H1 (cell line): Measurements from ENCODE around the gene MEGF11. TPM values are rescaled to one million over a fixed set of nuclear protein-coding genes. Genes with fewer than 3 reads are reported as not detected.
A peak's percentile ranks its signal among the peaks of the same experiment; 100 is the strongest.

ENCODE experiments used
- CTCF ChIA-PET: fragments of 300-600 bp; sonication (Branson Sonifier 250); formaldehyde crosslinking; loops from one replicate; lab custom pipeline; 2021; ENCODE audit not compliant: partially characterized antibody; lab: Charles Lee
- POLR2A ChIA-PET: fragments of 300-600 bp; sonication (Branson Sonifier 250); formaldehyde crosslinking; loops from one replicate; lab custom pipeline; 2021; ENCODE audit warnings: inconsistent platforms; ENCODE audit not compliant: partially characterized antibody; lab: Charles Lee
- DNase-seq, 2 experiments: peaks; one replicate each; pipeline versions ENCODE4 v3.0.0 to v3.0.0-alpha.2; 2010 to 2022; ENCODE audit warnings: low spot score in 2 of 2, low read depth in 1 of 2, mixed read lengths in 1 of 2
- FAIRE-seq: peaks from 2 replicates; lab custom pipeline; 2011; peaks lifted over from hg19 to GRCh38; lab: Jason Lieb, UNC
- H2AFZ ChIP-seq: 2 replicates; pipeline ENCODE4 v1.8.1; 2012; ENCODE audit warnings: low read length, inconsistent platforms
- H2AK5ac ChIP-seq: 2 replicates; pipeline ENCODE4 v1.6.1; 2013; ENCODE audit warnings: low read depth, low read length
- H2BK120ac ChIP-seq: replicated peaks from 2 replicates; pipeline ENCODE3; 2013; ENCODE audit warnings: low read depth, low read length, inconsistent platforms
- H2BK12ac ChIP-seq: 2 replicates; pipeline ENCODE4 v1.6.1; 2013; ENCODE audit warnings: low read depth, low read length
- H2BK15ac ChIP-seq: 2 replicates; pipeline ENCODE4 v1.6.1; 2013; ENCODE audit warnings: low read length
- H2BK20ac ChIP-seq: 2 replicates; pipeline ENCODE4 v1.6.1; 2013; ENCODE audit warnings: low read length
- H2BK5ac ChIP-seq: 2 replicates; pipeline ENCODE4 v1.6.1; 2013; ENCODE audit warnings: low read depth, low read length
- H3K14ac ChIP-seq: 2 replicates; pipeline ENCODE4 v1.6.1; 2013; ENCODE audit warnings: inconsistent platforms; ENCODE audit not compliant: insufficient read length
- H3K18ac ChIP-seq: 2 replicates; pipeline ENCODE4 v1.6.1; 2013; ENCODE audit warnings: low read length; ENCODE audit errors: extremely low read depth
- H3K23ac ChIP-seq: 2 replicates; pipeline ENCODE4 v1.6.1; 2013; ENCODE audit warnings: inconsistent platforms; ENCODE audit not compliant: insufficient read length
- H3K23me2 ChIP-seq: 2 replicates; pipeline ENCODE4 v1.6.1; 2013; ENCODE audit warnings: low read depth, low read length
- H3K27ac ChIP-seq: 2 replicates; pipeline ENCODE4 v1.6.1; 2011; ENCODE audit warnings: low read depth, low read length, inconsistent platforms
- H3K27me3 ChIP-seq, 4 experiments: replicated peaks in 1 of 4; 1 replicate in 1 of 4; 2 replicates in 3 of 4; pipeline versions ENCODE4 v1.6.1 to v1.8.1; 2011 to 2013; ENCODE audit warnings: low read length in 3 of 4, mild to moderate bottlenecking in 3 of 4, inconsistent platforms in 2 of 4, mixed read lengths in 2 of 4, moderate library complexity in 1 of 4; ENCODE audit not compliant: control insufficient read depth in 3 of 4, insufficient read depth in 3 of 4; ENCODE audit errors: extremely low read depth in 1 of 4
- H3K36me3 ChIP-seq, 4 experiments: 2 replicates each; pipeline versions ENCODE4 v1.6.1 to v1.8.1; 2011 to 2013; ENCODE audit warnings: mild to moderate bottlenecking in 4 of 4, low read length in 3 of 4, moderate library complexity in 2 of 4, control low read depth in 1 of 4, inconsistent platforms in 1 of 4; ENCODE audit not compliant: insufficient read depth in 4 of 4, control insufficient read depth in 2 of 4
- H3K4ac ChIP-seq: replicated peaks from 2 replicates; pipeline ENCODE3; 2013; ENCODE audit warnings: low read length, low read depth, mixed read lengths, inconsistent platforms; ENCODE audit not compliant: insufficient read length
- H3K4me1 ChIP-seq, 4 experiments: replicated peaks in 1 of 4; 1 replicate in 1 of 4; 2 replicates in 3 of 4; pipeline versions ENCODE4 v1.6.1 to v1.8.1; 2011 to 2013; ENCODE audit warnings: low read length in 3 of 4, inconsistent platforms in 2 of 4, mixed read lengths in 1 of 4; ENCODE audit not compliant: insufficient read depth in 4 of 4, control insufficient read depth in 3 of 4
- H3K4me2 ChIP-seq, 2 experiments: 2 replicates each; pipeline versions ENCODE4 v1.6.1 to v1.8.1; 2011 to 2013; ENCODE audit warnings: low read depth in 2 of 2, low read length in 2 of 2, control low read depth in 1 of 2, inconsistent platforms in 1 of 2, mild to moderate bottlenecking in 1 of 2; ENCODE audit not compliant: insufficient read depth in 1 of 2
- H3K4me3 ChIP-seq, 4 experiments: fragments of 200-600, 300-600 bp in 1 of 4; sonication (generic), shearing (Covaris generic), sonication (Bioruptor Twin) in 1 of 4; 2 replicates each; pipeline versions ENCODE4 v1.5.1 to v1.8.1; 2011 to 2016; ENCODE audit warnings: low read length in 4 of 4, low read depth in 3 of 4, control low read depth in 2 of 4, inconsistent platforms in 2 of 4, mild to moderate bottlenecking in 2 of 4, mixed read lengths in 1 of 4, moderate library complexity in 1 of 4; ENCODE audit not compliant: insufficient read depth in 2 of 4; ENCODE audit errors: extremely low read depth in 1 of 4
- H3K56ac ChIP-seq: replicated peaks from 2 replicates; pipeline ENCODE3; 2013; ENCODE audit warnings: low read depth, mild to moderate bottlenecking, mixed read lengths, low read length, inconsistent platforms; ENCODE audit not compliant: insufficient read length
- H3K79me1 ChIP-seq: 2 replicates; pipeline ENCODE4 v1.6.1; 2013; ENCODE audit warnings: low read depth, low read length, control low read depth
- H3K79me2 ChIP-seq, 2 experiments: 2 replicates each; pipeline versions ENCODE4 v1.6.1 to v1.8.1; 2012 to 2013; ENCODE audit warnings: low read length in 2 of 2, mild to moderate bottlenecking in 2 of 2, inconsistent platforms in 1 of 2; ENCODE audit not compliant: insufficient read depth in 2 of 2, control insufficient read depth in 1 of 2
- H3K9ac ChIP-seq, 4 experiments: replicated peaks in 1 of 4; 1 replicate in 1 of 4; 2 replicates in 3 of 4; pipeline versions ENCODE4 v1.6.1 to v1.8.1; 2011 to 2013; ENCODE audit warnings: low read depth in 3 of 4, low read length in 3 of 4, control low read depth in 2 of 4, mild to moderate bottlenecking in 2 of 4, moderate library complexity in 2 of 4, inconsistent platforms in 1 of 4; ENCODE audit errors: extremely low read depth in 1 of 4
- H3K9me3 ChIP-seq, 2 experiments: 2 replicates each; pipeline versions ENCODE4 v1.6.1 to v1.8.1; 2012 to 2013; ENCODE audit warnings: mild to moderate bottlenecking in 2 of 2, moderate library complexity in 2 of 2, control low read depth in 1 of 2, inconsistent platforms in 1 of 2, low read depth in 1 of 2, low read length in 1 of 2, mixed read lengths in 1 of 2; ENCODE audit not compliant: insufficient read depth in 2 of 2
- H4K20me1 ChIP-seq, 2 experiments: replicated peaks in 1 of 2; 2 replicates each; pipeline versions ENCODE3 to v1.8.1; 2011 to 2013; ENCODE audit warnings: inconsistent platforms in 2 of 2, low read length in 2 of 2, mild to moderate bottlenecking in 1 of 2; ENCODE audit not compliant: insufficient read depth in 2 of 2, control insufficient read depth in 1 of 2
- H4K5ac ChIP-seq: 2 replicates; pipeline ENCODE4 v1.6.1; 2013; ENCODE audit warnings: low read length, low read depth, mixed read lengths, inconsistent platforms; ENCODE audit not compliant: insufficient read length
- H4K8ac ChIP-seq: 2 replicates; pipeline ENCODE4 v1.8.0; 2013; ENCODE audit warnings: mild to moderate bottlenecking, moderate library complexity, low read length, inconsistent platforms; ENCODE audit not compliant: insufficient read depth; ENCODE audit errors: extremely low read depth
- H4K91ac ChIP-seq: replicated peaks from 2 replicates; pipeline ENCODE3; 2013; ENCODE audit warnings: low read length, mixed read lengths, inconsistent platforms; ENCODE audit not compliant: insufficient read length
- BACH1 ChIP-seq: IDR thresholded peaks from 2 replicates; pipeline ENCODE4 v1.6.1; 2012; ENCODE audit warnings: low read length, improper control_type of control experiment
- BRCA1 ChIP-seq: IDR thresholded peaks from 2 replicates; pipeline ENCODE4 v1.6.1; 2012; ENCODE audit warnings: low read depth, low read length, improper control_type of control experiment
- KDM1A ChIP-seq: fragments of 200-600, 300-600 bp; sonication (generic); IDR thresholded peaks from 2 replicates; pipeline ENCODE4 v1.7.1; 2016; ENCODE audit warnings: mild to moderate bottlenecking, low read length, borderline replicate concordance
- KDM4A ChIP-seq: IDR thresholded peaks from one replicate; pipeline ENCODE4 v1.7.1; 2012; ENCODE audit warnings: low read depth, mild to moderate bottlenecking, moderate library complexity, low read length, inconsistent platforms; ENCODE audit not compliant: severe bottlenecking
- TAF1 ChIP-seq: IDR thresholded peaks from 2 replicates; pipeline ENCODE4 v1.6.1; 2011; ENCODE audit warnings: mild to moderate bottlenecking, low read depth, low read length
- YY1 ChIP-seq: IDR thresholded peaks from 2 replicates; pipeline ENCODE4 v1.6.1; 2011; ENCODE audit warnings: low read depth, mild to moderate bottlenecking, low read length
- WGBS, 2 experiments: shearing (Covaris generic) in 1 of 2; methylation state at CpG; one replicate each; pipeline versions ENCODE4 v1.1.6 to v1.1.7; 2013 to 2015; ENCODE audit warnings: low lambda C conversion rate in 2 of 2, mixed read lengths in 2 of 2, inconsistent platforms in 1 of 2, low coverage in 1 of 2, missing lambda C conversion rate in 1 of 2; ENCODE audit not compliant: insufficient replicate concordance in 2 of 2, insufficient coverage in 1 of 2, insufficient read length in 1 of 2; ENCODE audit errors: extremely low coverage in 1 of 2, missing lambda C conversion rate in 1 of 2; 5-methylcytosine and 5-hydroxymethylcytosine counted together
- polyA plus RNA-seq, 7 experiments: library from polyadenylated mRNA; depleted of rRNA in 3 of 7; stranded (reverse) in 5 of 7; unstranded in 2 of 7; fragments of >200 nt in 5 of 7; fragments of 200-250 nt in 2 of 7; gene quantifications; 1 replicate in 5 of 7; 2 replicates in 1 of 7; 4 replicates in 1 of 7; pipeline versions ENCODE4 v1.2.1 to v1.2.3, GENCODE V29; 2011 to 2013; ENCODE audit warnings: missing spikeins in 2 of 7, mixed read lengths in 2 of 7
- total RNA-seq: library from RNA; stranded (reverse); fragmentation: NEBNext Ultra II Directional; extraction: Animal tissue kit (Norgen Biotek cat#: 25700); gene quantifications from 2 replicates; pipeline ENCODE4 v1.2.1, GENCODE V29; 2021

The MEGF11 gene
- total and polyA plus RNA-seq, 2 of the 8 experiments (the other 6 are each of a cell fraction or from before 2014, with no cell fraction given): 4.4 to 4.8 TPM

GRCh38 chr15:66291816-66292570, 38.4 kb upstream of the MEGF11 start:
- H4K20me1 ChIP-seq: no peaks in the 10 kb centered on the region
- H3K36me3 ChIP-seq: no peaks in the 10 kb centered on the region
- H2AK5ac ChIP-seq: peak overlapping the region; percentile 24; the same call in 1 of the 2 replicates
- peaks cover 2% of the 10 kb centered on the region; the same call in 1 of the 2 replicates for H3K23me2 ChIP-seq
- no peak overlapping the region; a peak in 1 of 4 replicates for H3K4me2 ChIP-seq
- H3K4me3 ChIP-seq: no peak overlapping the region
- no peak overlapping the region for H3K56ac ChIP-seq
- H2AFZ ChIP-seq: no peak overlapping the region
- H3K27ac ChIP-seq: no peak overlapping the region
- peaks cover 6 to 12% (median 7%) of the 10 kb centered on the region in 4 experiments; a peak in 6 of 7 replicates for H3K4me1 ChIP-seq
- no peak for DNase-seq
- H3K14ac ChIP-seq: no peak overlapping the region
- no peak overlapping the region; the same call in 1 of the 2 replicates for H2BK12ac ChIP-seq
- 85% methylated on average over 6 of the region's 6 CpGs; no CpG with 5 or more reads in 1 of the 2 experiments for WGBS, 2 experiments
- H4K91ac ChIP-seq: no peak overlapping the region
- no peak overlapping the region for H3K9ac ChIP-seq
- no peak overlapping the region for H2BK15ac ChIP-seq
- H4K5ac ChIP-seq: no peak overlapping the region
- no peaks in the 10 kb centered on the region for H3K9me3 ChIP-seq
- FAIRE-seq: no peak
- H4K8ac ChIP-seq: no peak overlapping the region
- peaks cover 0 to 4% of the 10 kb centered on the region in 2 experiments; a peak in 1 of 4 replicates for H3K79me2 ChIP-seq
- ChIA-PET POLR2A (interaction anchor here (0.7 to 3.4 kb wide), 6 partner anchors 11 to 213 kb away, joined by 3 to 20 read pairs (median 3); partner anchors contain the start of genes MEGF11, RPL4, SNAPC5 and ZWILCH), CTCF (interaction anchor here (0.5 to 2.0 kb wide), 8 partner anchors 8 to 444 kb away, joined by 3 to 6 read pairs (median 4); partner anchors contain the start of gene MAP2K1)
- H3K27me3 ChIP-seq: no peaks in the 10 kb centered on the region
- no peaks in the 10 kb centered on the region for H3K79me1 ChIP-seq
- no peak for TF ChIP-seq TAF1
- no peak for TF ChIP-seq BACH1
- no peak for TF ChIP-seq KDM4A
- no peak for TF ChIP-seq KDM1A
- no peak for TF ChIP-seq YY1
- no peak for TF ChIP-seq BRCA1
- H3K23ac ChIP-seq: no peak overlapping the region
- no peak overlapping the region for H2BK20ac ChIP-seq
- no peak overlapping the region for H2BK5ac ChIP-seq
- H3K4ac ChIP-seq: no peak overlapping the region
- H2BK120ac ChIP-seq: no peak overlapping the region
- no peak overlapping the region for H3K18ac ChIP-seq
